Gastrocnemius medialis (tissue), 4 donors: ENCODE measurements around the gene FLT3.

Experiments
- CTCF ChIP-seq, 5 experiments: fragments of 450-650 bp in 3 of 5; fragments of 200-600 bp in 2 of 5; sonication (generic) in 2 of 5; IDR thresholded peaks in 4 of 5; conservative IDR thresholded peaks in 1 of 5; 1 replicate in 4 of 5; 2 replicates in 1 of 5; pipeline ENCODE4 v1.5.1; 2016 to 2019; ENCODE audit warnings: antibody characterized with exemption in 5 of 5, mild to moderate bottlenecking in 3 of 5, moderate library complexity in 3 of 5
- POLR2A ChIP-seq, 2 donors: fragments of 450-650 bp; IDR thresholded peaks; one replicate each; pipeline ENCODE4 v1.6.1; 2017; ENCODE audit warnings: antibody characterized with exemption in 2 of 2, mild to moderate bottlenecking in 2 of 2, moderate library complexity in 2 of 2

DNA sequence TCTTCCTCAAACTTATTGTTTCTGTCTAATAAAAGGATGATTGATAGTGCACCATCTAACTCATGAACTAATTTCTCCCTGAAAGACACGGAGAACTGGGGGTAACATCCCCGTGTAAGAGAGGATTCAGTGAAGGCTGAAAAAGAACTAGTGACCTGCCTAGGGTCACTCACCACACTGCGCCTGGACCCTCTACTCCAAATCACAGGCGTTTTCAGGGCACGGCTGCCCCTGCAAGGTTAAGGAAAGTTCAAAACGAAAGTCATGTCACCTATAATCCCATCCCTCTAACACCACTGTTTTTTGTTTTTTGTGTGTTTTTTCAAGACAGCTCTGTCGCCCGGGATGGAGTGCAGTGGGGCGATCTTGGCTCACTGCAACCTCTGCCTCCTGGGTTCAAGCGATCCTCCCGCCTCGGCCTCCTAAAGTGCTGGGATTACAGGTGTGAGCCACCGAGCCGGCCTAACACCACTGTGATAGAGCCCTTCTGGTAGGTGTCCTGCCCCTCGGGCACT, 120.6 kb downstream of the FLT3 start:
- TF ChIP-seq POLR2A (IDR thresholded peaks at IDR 0.05) (no peak), CTCF (IDR thresholded peaks at IDR 0.05 in 4 of 5, conservative IDR thresholded peaks at IDR 0.05 in 1 of 5) (no peak)
